Left forelimb (tissue), 1 donor: Measurements from ENCODE around the gene MESP1.

ENCODE experiments used
- DNase-seq: peaks from one replicate; pipeline ENCODE4 v3.0.0-alpha.2; 2018; ENCODE audit warnings: low spot score

MESP1 gene

DNA sequence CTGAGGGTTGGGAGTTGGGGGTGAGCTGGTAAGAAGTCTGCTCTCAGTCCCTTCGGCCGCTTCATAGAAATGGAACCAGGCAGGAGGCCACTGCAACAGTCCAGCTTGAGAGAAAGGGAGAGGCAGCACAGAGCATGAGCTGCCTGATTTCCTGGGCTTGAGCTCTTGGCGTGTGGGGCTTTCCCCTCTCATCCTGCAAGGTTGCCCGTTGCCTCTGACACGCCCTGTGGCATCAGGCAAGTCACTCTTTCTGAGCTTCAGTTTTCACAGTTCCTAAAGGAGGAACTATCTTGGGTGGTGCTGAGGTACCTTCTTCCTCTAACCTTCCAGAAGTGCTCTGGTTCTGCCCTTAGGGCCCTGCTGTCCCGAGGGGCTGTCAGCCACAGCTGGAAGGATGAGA lies 30.0 kb upstream of the MESP1 start:
- no peak for DNase-seq

DNA sequence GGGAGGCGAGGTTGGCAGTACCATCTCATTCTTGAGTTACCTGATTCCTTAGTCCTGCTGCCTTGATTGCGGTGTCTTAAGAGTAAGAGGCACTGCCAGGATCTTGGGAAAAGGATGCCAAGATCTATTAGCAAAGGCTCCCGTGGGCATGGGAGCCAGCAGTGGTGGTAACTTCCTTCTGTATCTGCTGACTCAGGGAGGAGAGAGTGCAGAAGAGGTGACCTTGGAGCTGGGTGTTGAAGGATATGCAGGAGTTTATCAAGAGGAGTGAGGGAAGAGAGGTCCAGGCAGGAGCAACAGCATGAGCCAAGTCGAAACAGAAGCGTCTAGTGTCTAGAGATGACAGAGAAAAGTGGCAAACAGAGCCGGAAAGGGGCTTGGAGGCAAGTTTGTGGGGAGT lies 29.6 kb upstream of the MESP1 start:
- DNase-seq = no peak

DNA sequence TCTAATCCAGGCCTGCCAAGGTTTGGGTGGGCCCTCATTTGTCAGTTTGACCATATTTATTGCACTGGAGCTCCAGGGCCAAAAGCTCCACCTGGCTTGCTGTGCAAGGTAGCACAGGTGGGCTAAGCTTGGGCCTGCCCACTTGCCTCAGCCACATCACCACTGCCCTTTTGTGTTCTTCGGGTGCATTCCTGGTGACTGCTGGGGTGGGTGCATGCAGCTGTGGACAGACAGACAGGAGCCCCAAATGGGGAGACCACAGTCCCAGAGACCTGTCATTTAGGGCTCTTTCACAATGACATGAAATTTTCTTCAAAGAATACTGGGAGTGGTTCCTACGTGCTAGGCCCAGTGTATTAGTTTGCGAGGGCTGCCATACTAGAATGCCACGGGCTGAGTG lies 27.8 kb upstream of the MESP1 start:
- DNase-seq = no peak

DNA sequence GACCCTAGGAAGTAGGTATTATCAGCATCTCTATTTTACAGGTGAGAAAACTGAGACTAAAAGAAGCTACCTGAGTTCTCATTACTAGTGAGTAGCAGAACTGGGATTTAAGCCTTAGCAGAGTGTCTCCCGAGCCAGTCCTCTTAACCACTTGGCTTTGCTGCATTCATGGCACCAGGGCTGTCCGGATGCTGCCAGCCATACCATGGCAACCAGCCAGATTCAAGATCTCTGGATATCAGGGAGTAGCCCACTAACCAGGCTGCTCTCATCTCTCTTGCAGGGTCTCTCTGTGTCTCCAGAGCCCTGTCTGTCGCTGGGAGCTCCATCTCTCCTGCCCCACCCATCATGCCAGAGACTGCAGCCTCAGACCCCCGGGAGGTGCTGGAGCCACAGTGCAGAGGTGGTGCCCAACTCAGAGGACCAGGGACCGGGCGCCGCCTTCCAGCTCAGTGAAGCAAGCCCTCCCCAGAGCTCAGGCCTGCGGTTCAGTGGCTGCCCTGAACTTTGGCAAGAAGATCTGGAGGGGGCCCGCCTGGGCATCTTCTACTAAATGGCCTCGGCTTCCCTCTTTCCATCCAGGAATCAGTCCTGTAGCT lies 26.8 kb upstream of the MESP1 start:
- DNase-seq = no peak

DNA sequence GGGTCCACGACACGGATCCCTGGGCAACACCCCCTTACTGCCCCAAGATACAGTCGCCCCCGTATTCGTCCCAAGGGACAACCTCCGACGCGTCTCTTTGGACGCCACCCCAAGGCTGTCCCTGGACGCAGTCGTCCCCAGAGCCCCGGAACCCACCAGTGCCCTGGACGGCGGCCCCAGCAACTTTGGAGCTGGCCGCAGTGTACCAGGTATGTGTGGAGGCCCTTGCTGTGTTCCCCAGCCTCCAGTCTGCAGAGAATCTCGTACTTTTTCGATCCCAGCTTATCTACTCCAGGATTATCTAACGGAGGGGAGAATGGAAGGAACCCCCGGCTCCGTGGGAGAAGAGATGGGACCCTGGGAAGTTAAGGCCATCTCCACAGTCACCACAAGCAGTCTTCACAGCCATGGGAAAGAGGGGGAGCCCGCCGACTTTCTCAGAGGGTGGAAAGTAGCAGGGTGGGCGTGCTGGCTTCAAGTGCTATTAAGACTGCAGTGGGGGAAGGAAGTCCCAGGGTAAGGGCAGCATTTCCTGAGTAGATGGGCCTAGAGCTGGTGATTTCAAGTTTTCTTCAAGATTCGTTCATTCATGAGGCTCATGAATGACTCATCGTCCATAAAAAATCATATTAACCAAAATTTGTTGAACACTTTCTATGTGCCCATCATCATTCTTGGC lies 26.2 kb upstream of the MESP1 start:
- DNase-seq = no peak

DNA sequence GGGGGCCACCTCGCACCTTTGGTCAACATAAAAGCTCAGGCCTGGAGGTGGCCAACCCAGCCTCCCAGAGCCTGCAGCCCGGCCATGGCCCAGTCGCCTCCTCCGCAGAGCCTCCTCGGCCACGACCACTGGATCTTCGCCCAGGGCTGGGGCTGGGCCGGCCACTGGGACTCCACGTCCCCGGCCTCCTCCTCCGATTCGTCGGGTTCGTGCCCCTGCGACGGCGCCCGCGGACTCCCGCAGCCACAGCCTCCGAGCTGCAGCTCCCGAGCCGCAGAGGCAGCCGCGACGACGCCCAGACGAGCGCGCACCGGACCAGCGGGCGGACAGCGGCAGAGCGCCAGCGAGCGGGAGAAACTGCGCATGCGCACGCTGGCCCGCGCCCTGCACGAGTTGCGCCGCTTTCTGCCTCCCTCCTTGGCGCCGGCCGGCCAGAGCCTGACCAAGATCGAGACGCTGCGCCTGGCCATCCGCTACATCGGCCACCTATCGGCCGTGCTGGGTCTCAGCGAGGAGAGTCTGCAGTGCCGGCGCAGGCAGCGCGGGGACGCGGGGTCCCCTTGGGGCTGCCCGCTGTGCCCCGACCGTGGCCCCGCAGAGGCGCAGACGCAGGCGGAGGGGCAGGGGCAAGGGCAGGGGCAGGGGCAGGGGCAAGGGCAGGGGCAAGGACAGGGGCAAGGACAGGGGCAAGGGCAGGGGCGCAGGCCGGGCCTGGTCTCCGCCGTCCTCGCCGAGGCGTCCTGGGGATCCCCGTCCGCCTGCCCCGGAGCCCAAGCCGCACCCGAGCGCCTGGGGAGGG lies 25.4 kb upstream of the MESP1 start, which contains the start of gene MESP2:
Gene MESP2 (plus strand): TSS at position 59 of the 799 bp plus-strand sequence. CDS start 26 bp downstream, at position 85.
- peak; percentile 89 for DNase-seq

DNA sequence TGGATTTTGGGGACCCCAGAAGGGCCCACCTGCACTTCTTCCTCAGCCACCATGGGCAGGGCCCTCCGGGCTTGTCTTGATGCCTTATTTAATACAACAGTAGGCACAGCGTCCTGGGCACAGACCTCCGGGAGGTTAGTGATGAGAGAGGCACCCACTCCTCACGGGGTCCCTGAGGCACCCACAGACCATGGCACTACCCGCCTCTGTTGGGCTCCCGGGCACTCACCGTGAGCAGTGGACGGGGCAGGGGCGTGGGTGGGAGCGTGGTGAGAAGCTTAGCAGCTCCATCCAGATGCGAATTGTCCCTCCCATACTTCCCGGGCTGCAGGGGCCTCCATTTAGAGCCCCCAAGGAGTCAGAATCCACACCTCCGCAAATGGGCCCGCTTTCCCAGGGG lies 24.8 kb upstream of the MESP1 start:
- no peak for DNase-seq

DNA sequence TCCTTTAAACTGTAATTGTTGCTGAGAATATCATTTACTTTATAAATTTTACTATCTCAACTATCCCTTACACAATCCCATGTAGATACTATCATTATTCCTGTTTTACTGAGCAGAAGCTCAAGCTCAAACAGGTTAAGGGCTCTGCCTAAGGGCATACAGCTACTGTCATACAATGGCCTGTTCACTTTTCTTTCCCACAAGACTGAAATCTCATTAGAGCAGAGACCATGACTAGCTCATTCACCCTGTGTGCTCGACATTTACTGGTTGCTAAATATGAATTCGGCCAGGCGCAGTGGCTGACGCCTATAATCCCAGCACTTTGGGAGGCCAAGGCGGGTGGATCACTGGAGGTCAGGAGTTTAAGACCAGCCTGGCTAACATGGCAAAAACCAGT lies 23.4 kb upstream of the MESP1 start:
- DNase-seq = no peak

DNA sequence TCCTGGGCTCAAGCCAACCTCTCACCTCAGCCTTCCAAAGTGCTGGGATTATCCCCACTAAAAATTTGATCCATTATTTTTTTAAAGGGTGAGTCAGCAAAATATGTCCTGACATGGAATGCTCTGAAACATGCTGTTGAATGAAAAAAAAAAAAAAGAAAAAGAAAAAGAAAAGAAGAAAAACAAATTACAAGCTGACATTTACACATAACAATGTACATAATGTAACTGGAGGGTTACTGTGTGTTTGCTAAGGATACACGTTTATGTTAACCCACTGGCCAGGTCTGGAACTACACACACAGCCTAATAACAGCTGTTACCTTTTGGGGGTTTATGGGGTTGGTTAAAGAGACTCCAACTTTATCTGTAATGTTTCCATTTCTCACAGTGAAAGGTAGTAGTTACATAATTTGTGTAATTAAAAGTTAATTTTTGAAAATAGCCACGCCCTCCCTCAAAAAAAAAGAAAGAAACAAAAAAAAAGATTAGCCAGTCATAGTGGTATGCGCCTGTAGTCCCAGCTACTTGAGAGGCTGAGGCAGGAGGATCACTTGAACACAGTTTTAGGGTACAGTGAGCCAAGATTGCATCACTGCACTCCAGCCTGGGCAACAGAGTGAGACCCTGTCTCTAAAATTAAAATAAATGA lies 22.0 kb upstream of the MESP1 start:
- DNase-seq = no peak

DNA sequence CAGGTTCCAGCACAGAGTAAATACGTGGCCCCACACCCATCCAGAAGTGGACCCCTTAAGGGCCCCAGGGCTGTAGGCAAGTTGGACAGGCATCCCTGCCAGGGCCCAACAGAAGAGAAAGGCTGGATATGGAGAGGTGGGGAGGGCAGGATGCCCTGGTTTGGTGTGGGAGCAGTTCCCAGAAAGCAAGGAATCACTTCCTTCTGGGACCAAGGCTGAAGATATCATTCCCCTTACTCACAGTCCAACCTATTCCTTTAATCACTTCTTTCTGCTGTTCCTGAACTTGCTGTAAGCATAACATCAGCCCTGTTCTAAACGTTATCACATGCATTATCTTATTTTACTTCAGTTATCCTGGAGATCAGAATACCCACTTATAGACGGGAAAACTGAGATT lies 19.0 kb upstream of the MESP1 start:
- no peak for DNase-seq

DNA sequence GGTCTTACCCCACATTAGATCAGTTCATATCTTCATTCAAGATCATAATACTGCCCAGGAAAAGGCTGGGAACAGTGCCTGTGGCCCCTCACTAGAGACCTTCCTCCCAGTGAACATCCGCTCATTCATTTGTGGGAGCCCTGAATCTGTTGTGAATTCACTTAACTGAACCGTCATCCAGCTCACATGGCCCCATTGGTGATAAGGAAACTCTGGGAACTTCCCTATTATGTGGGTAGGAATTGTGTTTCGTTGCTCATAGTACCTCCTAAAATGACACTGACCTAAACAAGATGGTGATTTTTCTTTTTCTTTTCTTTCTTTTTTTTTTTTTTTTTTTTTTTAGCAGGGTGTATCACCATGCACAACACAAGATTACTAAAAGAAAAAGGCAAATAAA lies 18.3 kb upstream of the MESP1 start:
- no peak for DNase-seq

DNA sequence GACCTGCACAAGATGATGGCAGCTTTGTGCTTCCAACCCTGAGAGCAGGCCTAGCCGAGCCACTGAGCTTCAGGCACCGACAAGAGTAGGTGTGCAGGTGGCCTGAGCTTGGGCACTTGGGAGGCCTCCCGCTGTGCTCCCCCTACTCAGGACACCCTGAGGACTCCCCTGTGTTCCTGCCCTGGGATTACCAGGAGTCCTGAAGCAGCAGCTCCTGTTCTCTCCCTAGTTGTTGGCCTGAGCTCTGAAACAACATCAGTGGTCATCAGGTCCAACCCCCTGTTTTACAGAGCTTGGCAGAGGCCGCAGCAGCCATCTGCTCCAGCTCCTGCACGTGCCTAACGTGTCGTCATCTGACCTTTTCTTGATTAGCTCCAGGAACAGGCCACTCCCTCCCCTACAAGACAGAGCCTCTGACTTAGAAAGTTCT lies 17.0 kb upstream of the MESP1 start:
- no peak for DNase-seq

DNA sequence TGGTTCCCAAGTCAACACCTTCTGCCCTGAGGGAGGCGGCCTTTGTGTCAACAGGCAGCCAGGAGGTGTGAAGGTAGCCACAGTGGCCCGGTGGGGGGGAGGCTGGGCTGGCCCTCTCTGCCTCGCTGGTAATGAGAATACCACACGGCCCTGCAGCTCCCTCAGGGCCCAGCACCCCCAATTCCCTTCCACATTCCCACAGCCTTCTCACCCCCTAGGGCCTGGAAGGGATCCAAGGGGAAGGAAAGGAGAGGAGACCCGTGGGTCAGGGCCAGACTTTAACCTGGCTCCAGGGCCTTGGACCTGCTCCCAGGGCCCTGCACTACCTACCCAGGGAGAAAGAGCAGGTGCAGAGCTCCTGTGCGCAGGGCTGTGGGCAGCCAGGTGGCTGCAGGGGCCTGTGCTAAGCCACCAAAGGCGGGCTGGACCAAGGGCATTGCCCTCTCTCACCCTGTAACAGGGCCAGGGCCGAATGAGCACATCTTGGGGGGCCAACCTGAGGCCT lies 16.4 kb upstream of the MESP1 start:
- no peak for DNase-seq

DNA sequence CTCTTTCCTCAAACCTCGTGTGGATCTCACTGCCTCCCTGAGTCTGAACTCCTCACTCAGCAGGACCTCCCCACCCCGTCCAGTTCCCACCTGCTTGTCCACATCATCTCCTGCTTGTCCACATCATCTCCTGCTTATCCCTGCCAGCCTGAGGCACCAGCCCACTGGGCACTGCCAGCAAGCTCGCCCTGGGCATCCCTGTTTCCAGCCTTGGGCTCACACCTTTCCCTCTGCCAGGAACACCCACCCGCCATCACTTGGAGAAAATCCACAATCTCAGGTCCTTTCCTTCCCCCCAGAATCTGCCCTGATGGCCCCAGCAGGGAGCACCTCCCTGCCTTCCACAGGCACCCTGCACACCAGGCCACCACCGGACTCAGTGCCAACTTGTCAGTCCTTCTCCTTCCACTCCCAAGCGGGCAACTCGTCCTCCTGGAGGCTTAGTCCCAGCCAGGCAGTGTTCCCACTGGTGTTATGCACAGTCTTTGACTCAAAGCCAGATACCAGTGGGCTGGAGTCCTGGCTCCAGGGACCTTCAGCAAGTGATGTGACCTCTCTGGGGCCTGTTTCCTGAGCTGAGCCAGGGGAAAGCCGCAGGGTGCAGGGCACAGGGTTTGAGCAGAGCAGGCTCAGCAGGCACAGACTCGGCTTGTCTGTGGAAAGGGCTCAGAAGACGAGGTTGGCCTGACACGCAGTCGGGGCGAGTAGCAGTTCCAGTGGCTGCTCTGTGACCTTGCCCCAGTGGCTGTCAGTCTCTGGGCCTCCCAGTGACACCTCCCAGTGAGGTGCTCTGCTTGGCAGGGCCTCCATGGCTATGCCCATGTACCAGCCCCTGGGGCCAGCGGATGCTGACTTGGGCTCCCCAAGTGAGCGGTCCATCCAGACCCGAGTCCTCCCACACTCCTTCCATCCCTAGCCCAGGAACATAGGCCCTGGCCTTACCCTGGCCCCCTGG lies 15.6 kb upstream of the MESP1 start:
- DNase-seq = no peak

DNA sequence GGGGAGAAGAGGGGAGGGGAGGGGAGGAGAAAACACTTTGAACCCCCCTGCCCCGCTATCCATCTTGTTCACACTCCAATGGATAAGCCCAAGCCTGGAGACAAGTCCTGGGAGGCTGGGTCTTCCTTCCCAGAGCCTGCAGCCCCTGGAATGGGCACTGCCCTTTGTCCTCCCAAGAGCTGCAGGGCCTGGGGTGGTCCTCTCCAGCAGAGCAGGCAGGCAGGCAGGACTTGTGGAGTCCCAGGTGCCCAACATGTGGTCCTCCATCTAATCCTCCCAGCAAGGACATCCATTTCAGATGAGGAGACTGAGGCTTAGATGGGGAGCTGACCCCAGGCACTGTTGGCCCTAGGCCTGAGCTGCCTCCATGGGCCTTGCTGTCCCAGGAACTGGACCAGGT lies 14.6 kb upstream of the MESP1 start:
- DNase-seq = no peak

DNA sequence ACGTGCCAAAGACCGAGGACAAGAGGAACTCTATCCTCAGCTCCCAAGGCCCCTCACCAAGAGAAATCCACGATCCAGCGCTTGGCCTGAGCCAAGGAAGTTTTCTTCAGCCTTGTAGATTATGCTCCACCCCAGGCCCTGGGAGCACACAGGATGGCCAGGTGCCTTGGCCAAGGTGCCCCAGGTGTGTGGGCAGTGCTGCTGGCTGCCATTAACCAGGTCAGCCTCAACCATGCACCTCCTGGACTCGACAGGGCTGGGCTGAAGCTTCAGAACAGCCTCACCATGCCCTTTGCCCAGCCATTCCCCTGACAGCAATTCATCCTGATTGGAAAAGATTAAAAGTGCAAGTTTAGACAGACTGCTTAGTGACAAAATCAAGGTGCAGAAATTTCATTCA lies 10.9 kb upstream of the MESP1 start:
- no peak for DNase-seq

DNA sequence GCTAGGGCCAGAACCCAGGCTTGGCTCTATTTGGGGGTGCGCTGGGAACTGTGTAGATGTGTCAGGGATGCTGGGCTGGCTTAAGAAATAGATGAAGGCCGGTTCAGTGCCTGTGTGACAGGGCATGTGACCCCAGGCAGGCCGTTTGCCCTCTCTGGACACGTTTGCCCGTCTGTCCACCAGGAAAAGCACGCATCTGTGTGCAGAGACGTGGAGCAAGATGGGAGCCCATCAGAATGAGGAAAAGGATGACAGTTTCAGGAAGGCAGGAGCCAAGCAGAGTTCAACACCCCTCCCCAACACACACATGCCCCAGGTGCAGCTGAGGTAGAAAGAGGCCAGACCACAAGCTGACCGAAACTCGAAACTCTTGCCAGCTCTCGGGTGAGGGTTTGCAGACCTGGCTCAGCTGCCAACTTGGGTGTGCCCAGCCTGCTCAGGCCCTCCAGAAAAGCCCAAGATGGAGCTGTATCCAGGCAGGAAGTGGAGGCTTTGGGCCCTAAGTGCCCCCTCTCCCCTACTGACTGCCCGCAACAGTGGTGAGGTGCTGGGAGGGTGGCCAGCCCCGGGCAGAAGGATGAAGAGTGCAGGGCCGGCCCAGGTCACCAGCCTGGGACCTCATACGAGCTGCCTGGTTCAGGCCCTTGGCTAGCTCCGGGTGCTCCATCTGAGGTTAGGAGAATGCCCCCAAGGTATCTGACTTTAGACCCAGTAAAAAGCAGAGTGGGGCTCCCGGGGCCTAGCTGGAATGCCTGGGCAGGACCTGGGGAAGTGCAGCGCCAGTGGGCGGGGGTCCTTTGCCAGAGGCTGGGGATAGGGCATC lies 10.2 kb upstream of the MESP1 start:
- DNase-seq = no peak

DNA sequence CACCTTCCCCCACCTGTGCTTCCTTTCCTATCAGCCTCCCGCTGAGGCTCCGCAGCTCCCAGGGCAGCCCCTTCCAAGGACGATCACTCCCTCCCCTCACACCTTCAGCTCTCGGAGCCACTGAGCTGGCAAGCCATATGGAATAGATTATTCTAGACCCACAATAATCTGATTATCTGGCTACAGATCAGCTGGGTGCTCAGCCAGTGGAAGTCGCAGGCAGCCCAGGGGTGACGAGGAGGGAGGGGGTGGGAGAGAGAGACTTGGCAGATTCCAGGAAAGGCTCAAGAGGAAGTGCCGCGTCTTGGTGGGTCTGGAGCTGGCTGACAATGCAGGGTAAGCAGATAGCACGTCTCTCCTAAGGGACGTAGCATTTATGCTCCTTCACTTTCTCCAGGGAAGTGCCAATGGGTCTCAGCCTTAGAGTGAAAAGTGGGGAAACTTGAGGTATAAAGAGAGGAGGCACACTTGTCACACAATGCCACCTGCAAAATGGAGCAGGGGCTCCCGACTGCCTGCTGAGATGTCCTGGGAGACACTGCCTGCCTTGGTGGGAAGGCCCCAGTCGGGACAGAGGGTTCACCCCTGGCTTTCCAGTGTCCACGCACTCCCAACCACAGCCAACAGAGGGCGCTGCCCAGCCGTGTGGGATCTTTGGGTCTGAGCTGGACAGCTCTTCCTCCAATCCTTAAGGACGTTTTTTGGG lies 9.4 kb upstream of the MESP1 start:
- DNase-seq = no peak

DNA sequence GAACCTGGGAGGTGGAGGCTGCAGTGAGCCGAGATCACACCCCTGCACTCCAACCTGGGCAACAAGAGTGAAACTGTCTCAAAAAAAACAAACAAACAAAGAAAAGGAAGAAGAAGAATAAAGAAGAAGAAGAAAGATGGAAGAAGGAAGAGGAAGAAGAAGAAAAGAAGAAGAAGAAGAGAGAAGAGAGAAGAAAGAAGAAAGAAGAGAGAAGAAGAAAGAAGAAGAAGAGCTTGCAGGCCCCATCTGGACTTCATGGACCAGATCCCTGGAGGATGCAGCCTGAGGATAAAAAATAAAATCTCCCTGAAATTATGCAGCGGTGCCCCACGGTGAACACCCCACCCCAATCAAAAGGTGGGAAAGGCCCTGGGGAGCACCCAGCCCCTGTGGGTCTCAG lies 8.8 kb upstream of the MESP1 start:
- no peak for DNase-seq

DNA sequence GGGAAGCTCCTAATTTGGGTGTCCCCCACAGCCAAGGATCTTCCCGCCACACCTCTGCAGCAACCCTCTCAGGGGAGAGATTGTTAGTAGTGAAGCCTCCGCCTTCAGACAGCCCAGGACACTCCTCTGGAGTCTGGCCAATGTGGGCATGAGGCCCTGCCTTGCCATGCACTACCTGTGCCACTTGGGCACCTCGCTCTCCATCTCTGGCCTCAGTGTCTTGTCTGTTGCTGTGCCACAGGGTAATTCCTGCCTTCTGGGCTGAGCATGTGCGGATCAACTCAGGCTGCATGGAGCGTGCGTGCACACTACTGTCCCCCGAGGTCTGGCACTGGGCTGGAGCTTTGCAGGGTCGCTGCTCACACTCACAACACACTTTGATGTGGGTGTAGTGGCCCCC lies 7.9 kb upstream of the MESP1 start:
- DNase-seq = no peak
